A549 (cell line): ENCODE measurements around the gene PCOLCE2. TPM values are rescaled to one million over a fixed set of nuclear protein-coding genes. Genes with fewer than 3 reads are reported as not detected.
A peak's percentile ranks its signal among the peaks of the same experiment; 100 is the strongest.

Experiments
- ATAC-seq, 2 experiments: fragments of 200-7000 bp in 1 of 2; fragments of >200 bp in 1 of 2; cut with Nextera tagmentation in 1 of 2; cut with Tn5 transposase in 1 of 2; 3 replicates each; pipeline versions ENCODE4 v1.8.0 to v1.9.1; 2018 to 2020; ENCODE audit warnings: mild to moderate bottlenecking in 1 of 2, moderate library complexity in 1 of 2
- CTCF ChIA-PET: fragments of 300-600 bp; sonication (Branson Sonifier 250); formaldehyde crosslinking; extraction: SDS; loops from one replicate; lab custom pipeline; 2021; ENCODE audit warnings: antibody characterized with exemption, inconsistent platforms; lab: Yijun Ruan, JAX
- POLR2A ChIA-PET: fragments of 350-600 bp; formaldehyde crosslinking; extraction: SDS; loops from one replicate; lab custom pipeline; 2021; ENCODE audit warnings: antibody characterized with exemption, inconsistent platforms; lab: Yijun Ruan, JAX
- DNase-seq, 2 experiments: peaks; one replicate each; pipeline versions ENCODE4 v3.0.0 to v3.0.0-alpha.2; 2011 to 2016; ENCODE audit warnings: low read depth in 1 of 2, low spot score in 1 of 2
- FAIRE-seq: peaks from 2 replicates; lab custom pipeline; 2011; peaks lifted over from hg19 to GRCh38; lab: Jason Lieb, UNC
- H3K27ac ChIP-seq, 2 experiments: fragments of >200 bp; sonication (Bioruptor Twin); formaldehyde crosslinking; 3 replicates each; pipeline ENCODE4 v1.5.1; 2016 to 2017
- H3K4me1 ChIP-seq: fragments of >200 bp; sonication (Bioruptor Twin); formaldehyde crosslinking; 3 replicates; pipeline ENCODE4 v1.6.1; 2016
- H3K4me2 ChIP-seq: fragments of >200 bp; sonication (Bioruptor Twin); formaldehyde crosslinking; 3 replicates; pipeline ENCODE4 v1.6.1; 2016
- H3K4me3 ChIP-seq: fragments of >200 bp; sonication (Bioruptor Twin); formaldehyde crosslinking; 3 replicates; pipeline ENCODE4 v1.5.1; 2016
- H3K9me3 ChIP-seq: fragments of >200 bp; sonication (Bioruptor Twin); formaldehyde crosslinking; 3 replicates; pipeline ENCODE4 v1.6.1; 2016
- ATOH8 ChIP-seq: fragments of 250-450 bp; sonication (Bioruptor Pico); IDR thresholded peaks from 2 replicates; pipeline ENCODE4 v1.5.0; 2020; ENCODE audit warnings: low read depth, mild to moderate bottlenecking, moderate library complexity
- CBX8 ChIP-seq: fragments of 200-600 bp; sonication (generic); IDR thresholded peaks from 2 replicates; pipeline ENCODE4 v1.6.1; 2016
- CHD4 ChIP-seq: fragments of 200-600 bp; sonication (generic); IDR thresholded peaks from 2 replicates; pipeline ENCODE4 v1.6.1; 2016; ENCODE audit warnings: antibody characterized with exemption, mild to moderate bottlenecking, borderline replicate concordance
- E2F6 ChIP-seq: IDR thresholded peaks from 2 replicates; pipeline ENCODE4 v1.6.1; 2012; ENCODE audit warnings: low read depth, borderline replicate concordance
- EHF ChIP-seq: fragments of 250-450 bp; sonication (Bioruptor Pico); IDR thresholded peaks from 2 replicates; pipeline ENCODE4 v1.5.0; 2020; ENCODE audit warnings: mild to moderate bottlenecking
- ELK1 ChIP-seq: fragments of 150-350 bp; IDR thresholded peaks from 2 replicates; pipeline ENCODE4 v1.6.1; 2014; ENCODE audit warnings: low read depth, mild to moderate bottlenecking, low read length
- FOSB ChIP-seq: fragments of 250-450 bp; sonication (Bioruptor Pico); IDR thresholded peaks from 2 replicates; pipeline ENCODE4 v1.5.0; 2020; ENCODE audit warnings: mild to moderate bottlenecking, moderate library complexity
- HDAC2 ChIP-seq: fragments of 200-600 bp; sonication (generic); IDR thresholded peaks from 2 replicates; pipeline ENCODE4 v1.6.1; 2016
- HMGXB4 ChIP-seq: fragments of 250-450 bp; sonication (Bioruptor Pico); IDR thresholded peaks from 2 replicates; pipeline ENCODE4 v1.5.0; 2021; ENCODE audit warnings: mild to moderate bottlenecking, moderate library complexity, borderline replicate concordance
- HOXB13 ChIP-seq: fragments of 250-450 bp; sonication (Bioruptor Pico); IDR thresholded peaks from 2 replicates; pipeline ENCODE4 v1.5.0; 2020; ENCODE audit warnings: low read depth, mild to moderate bottlenecking, moderate library complexity
- HOXB5 ChIP-seq: fragments of 250-450 bp; sonication (Bioruptor Pico); IDR thresholded peaks from 2 replicates; pipeline ENCODE4 v1.5.0; 2020; ENCODE audit warnings: mild to moderate bottlenecking, moderate library complexity
- JUN ChIP-seq, 2 experiments: fragments of >200 bp; sonication (Bioruptor Twin); formaldehyde crosslinking; IDR thresholded peaks; 2 replicates in 1 of 2; 3 replicates in 1 of 2; pipeline ENCODE4 v1.6.1; 2016 to 2017
- KDM1A ChIP-seq: fragments of 200-600 bp; sonication (generic); IDR thresholded peaks from 2 replicates; pipeline ENCODE4 v1.6.1; 2016; ENCODE audit warnings: low read depth, mild to moderate bottlenecking
- KDM5A ChIP-seq: fragments of 200-600 bp; sonication (generic); IDR thresholded peaks from 2 replicates; pipeline ENCODE4 v1.6.1; 2016; ENCODE audit warnings: antibody characterized with exemption, mild to moderate bottlenecking
- MAX ChIP-seq: IDR thresholded peaks from 2 replicates; pipeline ENCODE4 v1.6.1; 2012
- MAZ ChIP-seq: fragments of 150-350 bp; IDR thresholded peaks from 2 replicates; pipeline ENCODE4 v1.6.1; 2014; ENCODE audit warnings: antibody characterized with exemption, low read depth, low read length, borderline replicate concordance
- MYC ChIP-seq: IDR thresholded peaks from 2 replicates; pipeline ENCODE4 v1.6.1; 2012; ENCODE audit warnings: mild to moderate bottlenecking, inconsistent platforms, low read length, improper control_type of control experiment, borderline replicate concordance
- NR3C1 ChIP-seq: fragments of >200 bp; sonication (Bioruptor Twin); formaldehyde crosslinking; IDR thresholded peaks from 3 replicates; pipeline ENCODE4 v1.6.1; 2017
- PHF8 ChIP-seq: fragments of 200-600 bp; sonication (generic); IDR thresholded peaks from 2 replicates; pipeline ENCODE4 v1.6.1; 2016; ENCODE audit warnings: low read depth, mild to moderate bottlenecking, antibody characterized with exemption, moderate library complexity, borderline replicate concordance
- POLR2A ChIP-seq: IDR thresholded peaks from 2 replicates; pipeline ENCODE4 v1.6.1; 2012; ENCODE audit warnings: mild to moderate bottlenecking, low read length
- POLR2AphosphoS2 ChIP-seq: conservative IDR thresholded peaks from 2 replicates; pipeline ENCODE4 v1.6.1; 2012; ENCODE audit warnings: low read length, improper control_type of control experiment, inconsistent platforms
- RCOR1 ChIP-seq: fragments of 150-350 bp; IDR thresholded peaks from 2 replicates; pipeline ENCODE4 v1.6.1; 2014; ENCODE audit warnings: antibody characterized with exemption, low read length, low read depth
- TFCP2L1 ChIP-seq: fragments of 250-450 bp; sonication (Bioruptor Pico); IDR thresholded peaks from 2 replicates; pipeline ENCODE4 v1.5.0; 2021; ENCODE audit warnings: mild to moderate bottlenecking
- USF2 ChIP-seq: fragments of 450-650 bp; IDR thresholded peaks from 2 replicates; pipeline ENCODE4 v1.6.1; 2014; ENCODE audit warnings: antibody characterized with exemption
- ZFP36 ChIP-seq: fragments of 450-650 bp; IDR thresholded peaks from 2 replicates; pipeline ENCODE4 v1.6.1; 2014; ENCODE audit warnings: borderline replicate concordance; ENCODE audit not compliant: partially characterized antibody
- WGBS: methylation state at CpG from one replicate; pipeline ENCODE4 v1.1.6; 2017; ENCODE audit errors: missing lambda C conversion rate; 5-methylcytosine and 5-hydroxymethylcytosine counted together
- polyA minus RNA-seq: library from RNA; depleted of rRNA, polyadenylated mRNA; stranded (reverse); fragments of >200 nt; gene quantifications from 2 replicates; pipeline ENCODE4 v1.2.3, GENCODE V29; 2011; rRNA and poly(A)+ RNA removed
- polyA plus RNA-seq, 4 experiments: library from polyadenylated mRNA; depleted of rRNA in 3 of 4; stranded (reverse); fragments of >200 nt; fragmentation: RNase III in 1 of 4; extraction: RNeasy Plus Mini Kit Qiagen cat#74134 plus additional on column Dnase treatment in 1 of 4; gene quantifications; 2 replicates in 3 of 4; 3 replicates in 1 of 4; pipeline ENCODE4 v1.2.3, GENCODE V29; 2011 to 2017

PCOLCE2 gene
- polyA plus RNA-seq (2011; rRNA removed) (36.3 and 43.9 TPM in 2 replicates), polyA plus RNA-seq (2017; fragmentation: RNase III; extraction: RNeasy Plus Mini Kit Qiagen cat#74134 plus additional on column Dnase treatment) (38.5 to 41.6 TPM (median 41.0 TPM) in 3 replicates), polyA minus RNA-seq (25.7 and 29.3 TPM in 2 replicates)
- 19.7 and 22.4 TPM in 2 replicates for polyA plus RNA-seq (2012; cell fraction: cytosol; rRNA removed)
- polyA plus RNA-seq (2012; cell fraction: nucleus; rRNA removed), result 19.4 and 26.5 TPM in 2 replicates

GRCh38 chr3:142888481-142889211 is at the start of gene PCOLCE2:
Gene PCOLCE2, minus strand, starts transcription at chr3:142889083. Its CDS starts 187 bp downstream, at chr3:142888896.
- under 1% methylated on average over 53 of the region's 74 CpGs for WGBS
- FAIRE-seq (no peak), ATAC-seq (peak; percentile 87 to 88), DNase-seq (peak; percentile 57 to 66)
- no peaks in the 10 kb centered on the region for H3K9me3 ChIP-seq
- H3K27ac ChIP-seq, result peak within 1 kb of the TSS; percentile 83 to 89
- H3K4me2 ChIP-seq, result peak within 1 kb of the TSS; percentile 79
- CTCF ChIA-PET, result interaction anchor here (0.7 to 2.6 kb wide), 9 partner anchors 12 to 95 kb away, joined by 3 to 7 read pairs (median 5); no protein-coding TSS in a partner anchor
- peaks cover 15% of the 10 kb centered on the region for H3K4me1 ChIP-seq
- TF ChIP-seq MAX, result peak; percentile 97
- no peak for TF ChIP-seq PHF8
- TF ChIP-seq POLR2A, result peak; percentile 61
- no peak for TF ChIP-seq POLR2AphosphoS2
- 0 out of 2 replicates have a peak, but pooled peaks have one; percentile 9 for TF ChIP-seq KDM1A
- 0 out of 2 replicates have a peak, but pooled peaks have one; percentile 9 for TF ChIP-seq HOXB5
- TF ChIP-seq MAZ, result no peak
- peak; percentile 90 for TF ChIP-seq E2F6
- peak; percentile 42; the same call in 1 of the 2 replicates for TF ChIP-seq CHD4
- TF ChIP-seq USF2, result 0 out of 2 replicates have a peak, but pooled peaks have one; percentile 3
- 0 out of 2 replicates have a peak, but pooled peaks have one; percentile 7 for TF ChIP-seq ATOH8 (CRISPR knock-in tag)
- peak; percentile 65; the same call in 1 of the 2 replicates for TF ChIP-seq MYC
- TF ChIP-seq JUN (IDR thresholded peaks at IDR 0.05), result peak in 1 of 2 experiments; percentile 7; a peak in 2 of 5 replicates
- TF ChIP-seq ELK1, result no peak
- peak; percentile 40; the same call in 1 of the 2 replicates for TF ChIP-seq TFCP2L1 (CRISPR knock-in tag)
- POLR2A ChIA-PET, result interaction anchor here (0.9 to 1.9 kb wide), 8 partner anchors 14 to 302 kb away, joined by 3 to 9 read pairs (median 6); partner anchors contain the start of gene U2SURP
- H3K4me3 ChIP-seq, result peak within 1 kb of the TSS; percentile 75

- ATAC-seq (no peak), DNase-seq (no peak), FAIRE-seq (no peak)
- Histone ChIP-seq H3K4me1 (no peaks in the 10 kb centered on the region), H3K4me2 (no peak overlapping the region), H3K27ac (no peak overlapping the region), H3K4me3 (no peak overlapping the region), H3K9me3 (no peaks in the 10 kb centered on the region)
- ChIA-PET POLR2A (no interaction called here), CTCF (interaction anchor here (0.6 to 1.8 kb wide), 6 partner anchors 13 to 107 kb away, joined by 3 to 7 read pairs (median 4); no protein-coding TSS in a partner anchor)
- TF ChIP-seq HMGXB4 (CRISPR knock-in tag) (no peak), EHF (CRISPR knock-in tag) (no peak), FOSB (CRISPR knock-in tag) (no peak), ATOH8 (CRISPR knock-in tag) (no peak), KDM5A (no peak), RCOR1 (no peak), ZFP36 (no peak), HDAC2 (no peak), MAZ (no peak), NR3C1 (no peak), HOXB13 (CRISPR knock-in tag) (no peak), CBX8 (no peak)
- TF ChIP-seq, all 56 proteins: peak for 0
- WGBS, result 64% methylated on average over 5 of the region's 5 CpGs
Observed at GRCh38 chr3:142935963-142936362, 47.1 kb upstream of the PCOLCE2 start.
